ENCODE measurements around the gene P4HA2. TPM values are rescaled to one million over a fixed set of nuclear protein-coding genes. Genes with fewer than 3 reads are reported as not detected.

The P4HA2 gene
- total RNA-seq, 3 donors from 2014 or later = 21.8 to 34.8 (median 26.2) TPM

- Histone ChIP-seq H3K36me3 (no peaks in the 10 kb centered on the region), H3K27me3 (no peaks in the 10 kb centered on the region), H3K4me1 (no peaks in the 10 kb centered on the region), H3K27ac (no peak overlapping the region), H3K4me3 (no peak overlapping the region), H3K9me3 (no peaks in the 10 kb centered on the region)
- intact Hi-C loops (cut with DNase I; ENCODE audit: low total_unique reads) = no loop called here
- TF ChIP-seq POLR2AphosphoS5 (IDR thresholded peaks at IDR 0.05) (no peak), POLR2A (IDR thresholded peaks at IDR 0.05) (no peak)
- TF ChIP-seq, protein P1, sequence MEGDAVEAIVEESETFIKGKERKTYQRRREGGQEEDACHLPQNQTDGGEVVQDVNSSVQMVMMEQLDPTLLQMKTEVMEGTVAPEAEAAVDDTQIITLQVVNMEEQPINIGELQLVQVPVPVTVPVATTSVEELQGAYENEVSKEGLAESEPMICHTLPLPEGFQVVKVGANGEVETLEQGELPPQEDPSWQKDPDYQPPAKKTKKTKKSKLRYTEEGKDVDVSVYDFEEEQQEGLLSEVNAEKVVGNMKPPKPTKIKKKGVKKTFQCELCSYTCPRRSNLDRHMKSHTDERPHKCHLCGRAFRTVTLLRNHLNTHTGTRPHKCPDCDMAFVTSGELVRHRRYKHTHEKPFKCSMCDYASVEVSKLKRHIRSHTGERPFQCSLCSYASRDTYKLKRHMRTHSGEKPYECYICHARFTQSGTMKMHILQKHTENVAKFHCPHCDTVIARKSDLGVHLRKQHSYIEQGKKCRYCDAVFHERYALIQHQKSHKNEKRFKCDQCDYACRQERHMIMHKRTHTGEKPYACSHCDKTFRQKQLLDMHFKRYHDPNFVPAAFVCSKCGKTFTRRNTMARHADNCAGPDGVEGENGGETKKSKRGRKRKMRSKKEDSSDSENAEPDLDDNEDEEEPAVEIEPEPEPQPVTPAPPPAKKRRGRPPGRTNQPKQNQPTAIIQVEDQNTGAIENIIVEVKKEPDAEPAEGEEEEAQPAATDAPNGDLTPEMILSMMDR (IDR thresholded peaks at IDR 0.05) = no peak
- DNase-seq (ENCODE audit: low spot score in 2 of 2) = no peak
Observed at GRCh38 chr5:132233081-132233480, 5.4 kb upstream of the P4HA2 start.

- TF ChIP-seq, protein P1 (IDR thresholded peaks at IDR 0.05) = no peak
- TF ChIP-seq POLR2AphosphoS5 (IDR thresholded peaks at IDR 0.05) = no peak
- TF ChIP-seq POLR2A (IDR thresholded peaks at IDR 0.05) = no peak
- intact Hi-C loops (cut with DNase I; ENCODE audit: low total_unique reads) = no loop called here
- Histone ChIP-seq H3K36me3 (no peaks in the 10 kb centered on the region), H3K27ac (no peak overlapping the region), H3K9me3 (no peaks in the 10 kb centered on the region), H3K27me3 (no peaks in the 10 kb centered on the region), H3K4me3 (no peak overlapping the region), H3K4me1 (no peaks in the 10 kb centered on the region)
- no peak for DNase-seq (ENCODE audit: low spot score in 2 of 2)
Observed at GRCh38 chr5:132232465-132232864, 4.8 kb upstream of the P4HA2 start.

- Histone ChIP-seq H3K36me3 (no peaks in the 10 kb centered on the region), H3K4me1 (peaks cover 0 to 6% of the 10 kb centered on the region in 2 donors), H3K27me3 (no peaks in the 10 kb centered on the region), H3K27ac (no peak overlapping the region), H3K9me3 (no peaks in the 10 kb centered on the region), H3K4me3 (no peak overlapping the region)
- TF ChIP-seq, protein P1 (IDR thresholded peaks at IDR 0.05) = no peak
- TF ChIP-seq POLR2A (IDR thresholded peaks at IDR 0.05) (no peak), POLR2AphosphoS5 (IDR thresholded peaks at IDR 0.05) (no peak)
- intact Hi-C loops (cut with DNase I; ENCODE audit: low total_unique reads) = no loop called here
- no peak for DNase-seq (ENCODE audit: low spot score in 2 of 2)
Observed at GRCh38 chr5:132230871-132231270, 3.2 kb upstream of the P4HA2 start.

DNA sequence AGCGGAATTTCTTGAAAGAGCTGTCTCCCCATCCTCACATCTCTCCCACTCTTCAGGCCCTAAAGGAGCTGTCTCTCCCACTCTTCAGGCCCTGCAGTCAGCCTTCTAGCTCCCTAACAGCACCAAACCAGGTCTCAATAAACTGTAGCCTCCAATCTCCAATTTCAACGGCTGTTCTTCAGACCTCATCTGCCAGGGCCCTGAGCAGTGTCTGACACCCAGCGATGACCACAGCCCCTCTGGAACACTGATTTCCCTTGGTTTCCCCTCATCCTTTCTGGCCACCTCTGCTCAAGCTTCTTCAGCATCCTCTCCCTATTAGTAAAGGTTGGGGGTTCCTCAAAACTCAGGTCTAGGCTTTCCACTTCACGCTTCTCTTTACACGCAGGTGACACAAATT lies 1.6 kb upstream of the P4HA2 start:
- no peaks in the 10 kb centered on the region for H3K27me3 ChIP-seq
- intact Hi-C loops (cut with DNase I; ENCODE audit: low total_unique reads) = no loop called here
- no peaks in the 10 kb centered on the region for H3K36me3 ChIP-seq
- TF ChIP-seq POLR2AphosphoS5 (IDR thresholded peaks at IDR 0.05) = no peak
- no peaks in the 10 kb centered on the region for H3K9me3 ChIP-seq
- DNase-seq (ENCODE audit: low spot score in 2 of 2) = no peak
- H3K4me3 ChIP-seq = no peak overlapping the region
- H3K4me1 ChIP-seq = peaks cover 0 to 12% of the 10 kb centered on the region in 2 donors
- H3K27ac ChIP-seq = no peak overlapping the region

- intact Hi-C loops (cut with DNase I; ENCODE audit: low total_unique reads) = no loop called here
- no peak for TF ChIP-seq POLR2A (IDR thresholded peaks at IDR 0.05)
- peak in 1 of 3 donors; percentile 11 for TF ChIP-seq POLR2AphosphoS5 (IDR thresholded peaks at IDR 0.05)
- TF ChIP-seq, protein P1 (IDR thresholded peaks at IDR 0.05) = peak in 1 of 3 donors; percentile 19
- H3K36me3 ChIP-seq = no peaks in the 10 kb centered on the region
- H3K27me3 ChIP-seq = no peaks in the 10 kb centered on the region
- H3K4me3 ChIP-seq = peak overlapping the region; percentile 63 to 85 (median 81)
- DNase-seq (ENCODE audit: low spot score in 2 of 2) = no peak
- H3K9me3 ChIP-seq = no peaks in the 10 kb centered on the region
- peaks cover 0 to 12% of the 10 kb centered on the region in 2 donors for H3K4me1 ChIP-seq
- peak overlapping the region; percentile 92 to 93 for H3K27ac ChIP-seq
Observed at GRCh38 chr5:132228241-132229035, 785 bp upstream of the P4HA2 start.
